Activated CD8-positive, alpha-beta memory T cell treated with anti-CD3 and anti-CD28 coated beads for 1 hour (primary cell): Measurements from ENCODE around the gene BMP7.

Source experiments
- DNase-seq, 2 donors: peaks; one replicate each; pipeline ENCODE4 v3.0.0-alpha.2; 2020; ENCODE audit warnings: low read depth in 1 of 2; ENCODE audit errors: extremely low read depth in 1 of 2

The BMP7 gene

GRCh38 chr20:57156011-57156729, 110.3 kb downstream of the BMP7 start:
- DNase-seq, result no peak

- no peak for DNase-seq
Observed at GRCh38 chr20:57155415-57155814, 111.0 kb downstream of the BMP7 start.

- DNase-seq, result no peak
Observed at GRCh38 chr20:57153238-57153905, 113.1 kb downstream of the BMP7 start.

GRCh38 chr20:57152557-57152956, 113.9 kb downstream of the BMP7 start:
- no peak for DNase-seq

GRCh38 chr20:57150559-57150958, 115.9 kb downstream of the BMP7 start:
- DNase-seq, result no peak

- DNase-seq, result no peak
Observed at GRCh38 chr20:57148263-57148662, 118.2 kb downstream of the BMP7 start.

- no peak for DNase-seq
Observed at GRCh38 chr20:57147185-57147584, 119.3 kb downstream of the BMP7 start.

GRCh38 chr20:57146155-57146554, 120.3 kb downstream of the BMP7 start:
- no peak for DNase-seq

GRCh38 chr20:57145089-57145631, 121.3 kb downstream of the BMP7 start:
- DNase-seq, result no peak

GRCh38 chr20:57143173-57143572, 123.3 kb downstream of the BMP7 start:
- DNase-seq, result no peak

- no peak for DNase-seq
Observed at GRCh38 chr20:57142667-57143066, 123.8 kb downstream of the BMP7 start.

- no peak for DNase-seq
Observed at GRCh38 chr20:57141492-57141891, 124.9 kb downstream of the BMP7 start.

- no peak for DNase-seq
Observed at GRCh38 chr20:57140416-57140965, 126.0 kb downstream of the BMP7 start.

GRCh38 chr20:57139342-57140093, 126.9 kb downstream of the BMP7 start:
- no peak for DNase-seq

- no peak for DNase-seq
Observed at GRCh38 chr20:57138198-57138995, 128.0 kb downstream of the BMP7 start.

- no peak for DNase-seq
Observed at GRCh38 chr20:57137676-57138075, 128.8 kb downstream of the BMP7 start.

- no peak for DNase-seq
Observed at GRCh38 chr20:57136734-57137133, 129.7 kb downstream of the BMP7 start.

- DNase-seq, result no peak
Observed at GRCh38 chr20:57135875-57136274, 130.6 kb downstream of the BMP7 start.

GRCh38 chr20:57134804-57135203, 131.6 kb downstream of the BMP7 start:
- DNase-seq, result no peak

- DNase-seq, result no peak
Observed at GRCh38 chr20:57133926-57134650, 132.4 kb downstream of the BMP7 start.
